Measurements from ENCODE around the gene NLRP12. TPM values are rescaled to one million over a fixed set of nuclear protein-coding genes. Genes with fewer than 3 reads are reported as not detected.

Gene NLRP12
- total and polyA plus RNA-seq, 10 donors: 0.24 to 29.8 (median 9.1) TPM

- no peak for TF ChIP-seq CTCF (IDR thresholded peaks at IDR 0.05 in 8 of 11, conservative IDR thresholded peaks at IDR 0.05 in 3 of 11)
- no peak for TF ChIP-seq POLR2AphosphoS5 (IDR thresholded peaks at IDR 0.05)
- TF ChIP-seq POLR2A (IDR thresholded peaks at IDR 0.05): no peak
- Histone ChIP-seq H3K36me3 (no peaks in the 10 kb centered on the region), H3K27ac (no peak overlapping the region), H3K27me3 (replicated peaks in 1 of 7) (peaks cover 0 to 44% (median under 1%) of the 10 kb centered on the region in 7 donors), H3K9me3 (no peaks in the 10 kb centered on the region), H3K4me1 (peaks cover 14 to 45% (median 35%) of the 10 kb centered on the region in 6 donors), H3K4me3 (no peak overlapping the region)
- intact Hi-C loops (cut with DNase I; ENCODE audit: low total_unique reads): no loop called here
- 87 to 96% (median 91%) methylated on average over 6 of the region's 6 CpGs for WGBS, 5 donors
- no peak for DNase-seq
Measured at GRCh38 chr19:53864308-53864836, 40.3 kb upstream of the NLRP12 start.

- 35 to 56% (median 48%) methylated on average over 2 of the region's 2 CpGs for WGBS, 5 donors
- no peak overlapping the region for H3K27ac ChIP-seq
- H3K36me3 ChIP-seq: no peaks in the 10 kb centered on the region
- TF ChIP-seq CTCF (IDR thresholded peaks at IDR 0.05 in 8 of 11, conservative IDR thresholded peaks at IDR 0.05 in 3 of 11) (no peak), POLR2AphosphoS5 (IDR thresholded peaks at IDR 0.05) (no peak), POLR2A (IDR thresholded peaks at IDR 0.05) (no peak)
- H3K27me3 ChIP-seq (replicated peaks in 1 of 7): peaks cover 0 to 68% (median 0%) of the 10 kb centered on the region in 7 donors
- intact Hi-C loops (cut with DNase I; ENCODE audit: low total_unique reads): no loop called here
- no peak for DNase-seq
- no peak overlapping the region for H3K4me3 ChIP-seq
- peaks cover 0 to 51% (median 13%) of the 10 kb centered on the region in 6 donors for H3K4me1 ChIP-seq
- no peaks in the 10 kb centered on the region for H3K9me3 ChIP-seq
Measured at GRCh38 chr19:53853707-53854106, 29.6 kb upstream of the NLRP12 start.

- H3K4me1 ChIP-seq: peaks cover 0 to 74% (median 13%) of the 10 kb centered on the region in 6 donors
- intact Hi-C loops (cut with DNase I; ENCODE audit: low total_unique reads): no loop called here
Measured at GRCh38 chr19:53849237-53849676, 25.1 kb upstream of the NLRP12 start.

GRCh38 chr19:53847555-53847954, 23.4 kb upstream of the NLRP12 start:
- H3K36me3 ChIP-seq: no peaks in the 10 kb centered on the region
- no peaks in the 10 kb centered on the region for H3K9me3 ChIP-seq
- H3K4me3 ChIP-seq: no peak overlapping the region
- WGBS, 5 donors: 60 to 77% (median 66%) methylated on average over 8 of the region's 8 CpGs
- H3K27ac ChIP-seq: no peak overlapping the region
- H3K4me1 ChIP-seq: peaks cover 0 to 66% (median 11%) of the 10 kb centered on the region in 6 donors
- H3K27me3 ChIP-seq (replicated peaks in 1 of 7): peaks cover 0 to 80% (median 0%) of the 10 kb centered on the region in 7 donors
- TF ChIP-seq POLR2AphosphoS5 (IDR thresholded peaks at IDR 0.05) (no peak), CTCF (IDR thresholded peaks at IDR 0.05 in 8 of 11, conservative IDR thresholded peaks at IDR 0.05 in 3 of 11) (no peak)
- intact Hi-C loops (cut with DNase I; ENCODE audit: low total_unique reads): no loop called here
- DNase-seq: no peak

More at GRCh38 chr19:53849237-53849676, 25.1 kb upstream of the NLRP12 start:
- no peaks in the 10 kb centered on the region for H3K9me3 ChIP-seq
- no peaks in the 10 kb centered on the region for H3K36me3 ChIP-seq
- H3K27ac ChIP-seq: peak overlapping the region in 7 of 8 donors; percentile 3 to 86 (median 56)
- DNase-seq: no peak
- peaks cover 0 to 85% (median 0%) of the 10 kb centered on the region in 7 donors for H3K27me3 ChIP-seq (replicated peaks in 1 of 7)
- TF ChIP-seq POLR2AphosphoS5 (IDR thresholded peaks at IDR 0.05) (peak in 1 of 3 donors; percentile 20), POLR2A (IDR thresholded peaks at IDR 0.05) (no peak)
- 24 to 28% (median 26%) methylated on average over 11 of the region's 11 CpGs for WGBS, 5 donors
- H3K4me3 ChIP-seq: no peak overlapping the region
